Kidney (tissue), 14 donors: ENCODE data around the gene PTH1R. TPM values are rescaled to one million over a fixed set of nuclear protein-coding genes. Genes with fewer than 3 reads are reported as not detected.

Experiments
- DNase-seq, 5 donors: peaks; one replicate each; pipeline ENCODE4 v3.0.0-alpha.2; 2013 to 2020
- FAIRE-seq: peaks from 2 replicates; lab custom pipeline; 2012; peaks lifted over from hg19 to GRCh38; lab: Jason Lieb, UNC
- H3K27ac ChIP-seq, 2 donors: one replicate each; pipeline ENCODE4 v1.7.0; 2013; ENCODE audit warnings: low read depth in 2 of 2, low read length in 2 of 2, inconsistent platforms in 1 of 2
- H3K27me3 ChIP-seq: one replicate; pipeline ENCODE4 v1.7.1; 2013; ENCODE audit warnings: low read length, inconsistent platforms; ENCODE audit not compliant: control insufficient read depth, insufficient read depth
- H3K36me3 ChIP-seq, 3 donors: one replicate each; pipeline versions ENCODE4 v1.7.0 to v1.7.1; 2013; ENCODE audit warnings: low read length in 3 of 3, control low read depth in 1 of 3, inconsistent platforms in 1 of 3; ENCODE audit not compliant: insufficient read depth in 3 of 3, control insufficient read depth in 2 of 3
- H3K4me1 ChIP-seq, 3 donors: one replicate each; pipeline versions ENCODE4 v1.7.0 to v1.7.1; 2013; ENCODE audit warnings: low read length in 3 of 3, inconsistent platforms in 1 of 3, low read depth in 1 of 3; ENCODE audit not compliant: control insufficient read depth in 2 of 3, insufficient read depth in 2 of 3
- H3K4me3 ChIP-seq, 3 donors: one replicate each; pipeline versions ENCODE4 v1.7.0 to v1.8.1; 2013; ENCODE audit warnings: low read length in 3 of 3, control low read depth in 1 of 3, inconsistent platforms in 1 of 3
- H3K9ac ChIP-seq, 3 donors: one replicate each; pipeline versions ENCODE4 v1.7.0 to v1.7.1; 2013; ENCODE audit warnings: low read length in 3 of 3, control low read depth in 1 of 3, inconsistent platforms in 1 of 3
- H3K9me3 ChIP-seq, 3 donors: one replicate each; pipeline versions ENCODE4 v1.7.0 to v1.7.1; 2013; ENCODE audit warnings: low read length in 3 of 3, control low read depth in 1 of 3, inconsistent platforms in 1 of 3; ENCODE audit not compliant: control insufficient read depth in 2 of 3, insufficient read depth in 1 of 3
- CTCF ChIP-seq: IDR thresholded peaks from 3 replicates; pipeline ENCODE4 v1.5.1; 2012; ENCODE audit warnings: mild to moderate bottlenecking, moderate library complexity, borderline replicate concordance; ENCODE audit not compliant: insufficient read depth; ENCODE audit errors: extremely low read depth
- intact Hi-C: fragments of 100-400 bp; cut with DNase I; formaldehyde crosslinking; loops from one replicate; pipeline ENCODE4 v1.11.1; 2022
- polyA plus RNA-seq: library from polyadenylated mRNA; stranded (reverse); fragments of 350-450 nt; fragmentation: Illumina TruSeq; extraction: RNeasy Lipid Tissue Mini Kit (QIAGEN cat#74804); gene quantifications from one replicate; pipeline ENCODE4 v1.2.3, GENCODE V29; 2014; ENCODE audit warnings: low read depth, low replicate concordance; ENCODE audit not compliant: insufficient read depth
- total RNA-seq: library from RNA; stranded (reverse); fragmentation: NEBNext Ultra II Directional; extraction: Animal tissue kit (Norgen Biotek cat#: 25700); gene quantifications from one replicate; pipeline ENCODE4 v1.2.1, GENCODE V29; 2021
- donor health status: control.
- donor health status: control.
- donor health status: control.
- donor health status: control.
- donor health status: control.
- donor health status: DM: yes; HTN: yes; CAD: no.
- donor health status: Normal renal cell carcinoma (clear cell type).

Gene PTH1R
- total and polyA plus RNA-seq, 2 donors from 2014 or later, result 286 to 1,885 TPM

DNA sequence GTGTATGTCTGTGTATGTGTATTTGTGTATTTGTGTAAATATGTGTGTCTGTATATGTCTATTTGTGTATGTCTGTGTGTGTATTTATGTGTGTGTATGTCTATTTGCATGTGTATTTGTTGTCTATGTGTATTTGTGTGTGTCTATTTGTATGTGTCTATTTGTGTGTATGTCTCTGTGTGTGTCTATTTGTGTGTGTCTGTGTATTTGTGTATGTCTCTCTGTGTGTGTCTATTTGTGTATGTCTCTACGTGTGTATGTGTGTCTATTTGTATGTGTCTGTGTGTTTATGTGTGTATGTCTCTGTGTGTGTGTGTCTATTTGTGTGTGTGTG, 30.4 kb downstream of the PTH1R start:
- no peaks in the 10 kb centered on the region for H3K9me3 ChIP-seq
- no peak overlapping the region for H3K27ac ChIP-seq
- no peak for DNase-seq
- no peak overlapping the region for H3K9ac ChIP-seq
- intact Hi-C loops, result no loop called here
- peaks cover 0 to 19% (median 8%) of the 10 kb centered on the region in 3 donors for H3K4me1 ChIP-seq
- no peaks in the 10 kb centered on the region for H3K27me3 ChIP-seq
- H3K4me3 ChIP-seq, result no peak overlapping the region
- no peaks in the 10 kb centered on the region for H3K36me3 ChIP-seq
- FAIRE-seq, result no peak
- no peak for TF ChIP-seq CTCF

DNA sequence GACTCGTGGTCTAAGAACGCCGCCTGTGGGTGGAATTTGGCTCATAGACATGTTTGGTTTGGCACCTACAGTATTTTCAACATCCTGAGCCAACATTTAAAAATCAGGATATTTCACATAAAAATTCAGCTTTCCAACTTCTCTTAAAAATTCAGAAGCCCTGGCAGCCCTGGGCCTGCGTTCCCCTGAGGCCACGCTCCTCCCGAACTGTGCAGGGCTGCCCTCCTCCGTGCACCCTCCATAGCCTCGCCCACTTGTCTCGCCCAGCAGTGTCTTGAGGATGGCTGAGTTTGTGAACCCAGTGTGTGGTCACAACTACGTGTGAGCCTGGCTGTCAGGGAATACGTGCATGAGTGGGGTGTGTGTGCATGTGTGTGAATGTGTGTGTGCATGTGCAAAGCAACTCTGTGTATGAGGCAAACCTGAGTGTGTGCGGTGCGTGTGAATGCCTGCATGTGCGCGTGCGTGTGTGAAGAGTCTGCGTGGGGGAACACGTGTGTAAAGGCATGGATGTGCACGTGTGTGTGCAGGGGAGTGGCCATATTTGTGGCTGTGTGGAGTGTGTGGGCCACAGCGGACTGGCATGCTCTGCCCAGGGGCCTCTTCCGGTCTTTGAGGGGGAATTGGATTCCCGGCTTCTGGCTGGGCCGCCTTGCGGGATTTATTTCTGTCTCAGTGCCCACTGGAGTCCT, 30.9 kb downstream of the PTH1R start:
- Histone ChIP-seq H3K27ac (no peak overlapping the region), H3K36me3 (no peaks in the 10 kb centered on the region), H3K9me3 (no peaks in the 10 kb centered on the region), H3K4me1 (peaks cover 0 to 20% (median 8%) of the 10 kb centered on the region in 3 donors), H3K27me3 (no peaks in the 10 kb centered on the region), H3K9ac (no peak overlapping the region), H3K4me3 (no peak overlapping the region)
- intact Hi-C loops, result no loop called here
- FAIRE-seq, result no peak
- TF ChIP-seq CTCF, result peak; percentile 40
- DNase-seq, result peak in 3 of 5 donors; percentile 44 to 87 (median 68)

GRCh38 chr3:46908986-46909534, 31.5 kb downstream of the PTH1R start:
- H3K9ac ChIP-seq, result no peak overlapping the region
- H3K4me3 ChIP-seq, result no peak overlapping the region
- intact Hi-C loops, result no loop called here
- no peak for FAIRE-seq
- no peaks in the 10 kb centered on the region for H3K36me3 ChIP-seq
- no peak for TF ChIP-seq CTCF
- H3K9me3 ChIP-seq, result no peaks in the 10 kb centered on the region
- H3K4me1 ChIP-seq, result peaks cover 0 to 24% (median 8%) of the 10 kb centered on the region in 3 donors
- no peaks in the 10 kb centered on the region for H3K27me3 ChIP-seq
- H3K27ac ChIP-seq, result no peak overlapping the region
- DNase-seq, result no peak
